ENCODE measurements around the gene RPS24. TPM values are rescaled to one million over a fixed set of nuclear protein-coding genes. Genes with fewer than 3 reads are reported as not detected.
A peak's percentile ranks its signal among the peaks of the same experiment; 100 is the strongest.
"Not testable (repeated sequence)": the region's sequence is repeated elsewhere in the genome, so short reads cannot be mapped to it uniquely, and the experiment has no call there.

Gene RPS24
- total RNA-seq, 4 donors from 2014 or later, result 1,742 to 3,992 (median 2,045) TPM

DNA sequence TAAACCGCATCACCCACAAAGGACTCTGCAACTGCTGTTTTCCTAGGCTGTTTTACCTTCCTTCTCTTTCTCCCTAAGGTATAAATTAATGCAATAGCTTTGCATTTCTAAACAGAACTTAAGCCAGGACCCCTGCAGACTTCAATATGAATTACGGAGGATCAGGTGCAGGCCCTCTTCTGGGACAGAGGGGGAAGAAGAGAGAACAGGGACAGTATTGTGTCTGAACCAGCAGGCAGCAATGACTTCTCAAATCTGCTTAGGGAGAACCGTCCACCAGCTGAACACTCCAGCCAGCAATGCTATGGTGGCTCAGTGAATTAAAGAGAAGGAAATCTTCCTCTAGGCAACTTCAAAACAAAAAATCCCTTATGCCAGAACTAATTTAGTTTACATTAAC lies 40.0 kb upstream of the RPS24 start:
- peaks cover 6 to 32% of the 10 kb centered on the region in 2 donors for H3K4me1 ChIP-seq
- no peak for DNase-seq

DNA sequence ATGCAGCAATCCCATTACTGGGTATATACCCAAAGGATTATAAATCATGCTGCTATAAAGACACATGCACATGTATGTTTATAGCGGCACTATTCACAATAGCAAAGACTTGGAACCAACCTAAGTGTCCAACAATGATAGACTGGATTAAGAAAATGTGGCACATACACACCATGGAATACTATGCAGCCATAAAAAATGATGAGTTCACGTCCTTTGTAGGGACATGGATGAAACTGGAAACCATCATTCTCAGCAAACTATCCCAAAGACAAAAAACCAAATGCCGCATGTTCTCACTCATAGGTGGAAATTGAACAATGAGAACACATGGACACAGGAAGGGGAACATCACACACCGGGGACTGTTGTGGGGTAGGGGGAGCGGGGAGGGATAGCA lies 34.9 kb upstream of the RPS24 start:
- H3K27me3 ChIP-seq; DNase-seq; H3K27ac ChIP-seq; H3K4me3 ChIP-seq (replicated peaks in 1 of 3); intact Hi-C loops (cut with DNase I); H3K9me3 ChIP-seq: not testable (repeated sequence)
- Histone ChIP-seq H3K4me1 (peaks cover 15 to 20% of the 10 kb centered on the region in 2 donors), H3K36me3 (peaks cover 24 to 39% of the 10 kb centered on the region in 2 donors)
- 98 to 99% methylated on average over 5 of the region's 5 CpGs for WGBS, 2 donors

More for the DNA sequence above, 40.0 kb upstream of the RPS24 start:
- TF ChIP-seq, protein P1, sequence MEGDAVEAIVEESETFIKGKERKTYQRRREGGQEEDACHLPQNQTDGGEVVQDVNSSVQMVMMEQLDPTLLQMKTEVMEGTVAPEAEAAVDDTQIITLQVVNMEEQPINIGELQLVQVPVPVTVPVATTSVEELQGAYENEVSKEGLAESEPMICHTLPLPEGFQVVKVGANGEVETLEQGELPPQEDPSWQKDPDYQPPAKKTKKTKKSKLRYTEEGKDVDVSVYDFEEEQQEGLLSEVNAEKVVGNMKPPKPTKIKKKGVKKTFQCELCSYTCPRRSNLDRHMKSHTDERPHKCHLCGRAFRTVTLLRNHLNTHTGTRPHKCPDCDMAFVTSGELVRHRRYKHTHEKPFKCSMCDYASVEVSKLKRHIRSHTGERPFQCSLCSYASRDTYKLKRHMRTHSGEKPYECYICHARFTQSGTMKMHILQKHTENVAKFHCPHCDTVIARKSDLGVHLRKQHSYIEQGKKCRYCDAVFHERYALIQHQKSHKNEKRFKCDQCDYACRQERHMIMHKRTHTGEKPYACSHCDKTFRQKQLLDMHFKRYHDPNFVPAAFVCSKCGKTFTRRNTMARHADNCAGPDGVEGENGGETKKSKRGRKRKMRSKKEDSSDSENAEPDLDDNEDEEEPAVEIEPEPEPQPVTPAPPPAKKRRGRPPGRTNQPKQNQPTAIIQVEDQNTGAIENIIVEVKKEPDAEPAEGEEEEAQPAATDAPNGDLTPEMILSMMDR (IDR thresholded peaks at IDR 0.05), result no peak
- no peak for TF ChIP-seq POLR2A (IDR thresholded peaks at IDR 0.05)
- intact Hi-C loops (cut with DNase I), result no loop called here
- no peaks in the 10 kb centered on the region for H3K9me3 ChIP-seq
- peaks cover 9 to 11% of the 10 kb centered on the region in 2 donors for H3K36me3 ChIP-seq
- peak overlapping the region in 1 of 3 donors; percentile 88 for H3K27ac ChIP-seq
- 96 to 100% methylated on average over 3 of the region's 3 CpGs for WGBS, 2 donors
- no peak overlapping the region for H3K4me3 ChIP-seq (replicated peaks in 1 of 3)
- H3K27me3 ChIP-seq, result no peaks in the 10 kb centered on the region

DNA sequence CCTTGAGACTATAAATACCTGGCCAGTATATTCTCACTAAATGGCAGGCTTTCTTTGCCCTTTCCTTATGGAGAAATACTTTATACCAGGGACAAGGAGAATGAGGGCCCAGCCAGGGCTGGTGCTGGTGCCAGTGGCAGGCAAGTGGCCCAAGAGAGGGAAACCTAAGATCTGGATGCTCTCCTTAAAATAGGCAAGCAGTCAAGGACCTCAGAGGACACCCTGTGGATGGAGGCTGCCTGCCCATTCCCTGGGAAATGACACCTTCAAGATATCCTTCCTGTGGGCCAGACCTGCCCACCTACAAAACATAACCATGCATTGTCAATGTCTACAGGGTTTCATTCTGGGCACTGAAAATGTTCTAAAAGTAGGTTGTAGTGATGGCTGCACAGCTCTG lies 33.5 kb upstream of the RPS24 start:
- Histone ChIP-seq H3K4me1 (peaks cover 15 to 20% of the 10 kb centered on the region in 2 donors), H3K27me3 (no peaks in the 10 kb centered on the region), H3K9me3 (no peaks in the 10 kb centered on the region), H3K27ac (peak overlapping the region in 2 of 3 donors; percentile 53 to 70), H3K36me3 (peaks cover 36 to 52% of the 10 kb centered on the region in 2 donors), H3K4me3 (replicated peaks in 1 of 3) (no peak overlapping the region)
- TF ChIP-seq, protein P1 (IDR thresholded peaks at IDR 0.05), result no peak
- DNase-seq, result no peak
- intact Hi-C loops (cut with DNase I), result loop anchor here (10.0 kb wide), 1 partner anchor 155 kb away; no protein-coding TSS in a partner anchor

DNA sequence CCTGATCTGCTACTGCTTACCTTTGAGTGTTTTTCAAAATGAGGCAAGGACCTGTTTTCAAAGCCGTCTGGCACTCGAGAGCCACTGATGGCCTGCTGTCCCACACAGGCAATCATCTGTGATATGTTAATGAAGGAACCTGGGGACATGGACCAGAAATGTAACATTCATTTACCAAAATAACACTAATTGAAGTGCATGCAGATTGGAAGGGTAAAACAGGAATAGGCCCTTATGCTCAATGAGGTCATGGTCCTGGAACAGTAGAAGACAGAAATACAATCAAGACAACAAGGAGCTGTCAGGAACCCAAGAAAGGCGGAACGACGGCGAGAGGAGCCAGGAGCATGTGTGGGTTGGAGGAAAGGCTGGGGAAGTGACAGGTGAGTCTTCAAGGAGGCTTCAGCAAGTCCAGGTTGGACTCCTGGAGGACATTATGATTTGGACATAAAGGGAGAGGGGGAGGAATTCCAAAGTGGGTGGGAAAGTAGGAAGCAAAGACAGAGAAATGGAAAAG lies 32.6 kb upstream of the RPS24 start:
- H3K4me1 ChIP-seq, result peaks cover 15 to 20% of the 10 kb centered on the region in 2 donors
- no peaks in the 10 kb centered on the region for H3K9me3 ChIP-seq
- H3K27me3 ChIP-seq, result no peaks in the 10 kb centered on the region
- TF ChIP-seq, protein P1 (IDR thresholded peaks at IDR 0.05), result no peak
- TF ChIP-seq POLR2A (IDR thresholded peaks at IDR 0.05), result no peak
- H3K27ac ChIP-seq, result peak overlapping the region; percentile 53 to 70 (median 59)
- intact Hi-C loops (cut with DNase I), result loop anchor here (10.0 kb wide), 1 partner anchor 156 kb away; no protein-coding TSS in a partner anchor
- peaks cover 39 to 58% of the 10 kb centered on the region in 2 donors for H3K36me3 ChIP-seq
- 61 to 62% methylated on average over 6 of the region's 6 CpGs for WGBS, 2 donors
- H3K4me3 ChIP-seq (replicated peaks in 1 of 3), result no peak overlapping the region
- peak; percentile 72 to 76 for DNase-seq

DNA sequence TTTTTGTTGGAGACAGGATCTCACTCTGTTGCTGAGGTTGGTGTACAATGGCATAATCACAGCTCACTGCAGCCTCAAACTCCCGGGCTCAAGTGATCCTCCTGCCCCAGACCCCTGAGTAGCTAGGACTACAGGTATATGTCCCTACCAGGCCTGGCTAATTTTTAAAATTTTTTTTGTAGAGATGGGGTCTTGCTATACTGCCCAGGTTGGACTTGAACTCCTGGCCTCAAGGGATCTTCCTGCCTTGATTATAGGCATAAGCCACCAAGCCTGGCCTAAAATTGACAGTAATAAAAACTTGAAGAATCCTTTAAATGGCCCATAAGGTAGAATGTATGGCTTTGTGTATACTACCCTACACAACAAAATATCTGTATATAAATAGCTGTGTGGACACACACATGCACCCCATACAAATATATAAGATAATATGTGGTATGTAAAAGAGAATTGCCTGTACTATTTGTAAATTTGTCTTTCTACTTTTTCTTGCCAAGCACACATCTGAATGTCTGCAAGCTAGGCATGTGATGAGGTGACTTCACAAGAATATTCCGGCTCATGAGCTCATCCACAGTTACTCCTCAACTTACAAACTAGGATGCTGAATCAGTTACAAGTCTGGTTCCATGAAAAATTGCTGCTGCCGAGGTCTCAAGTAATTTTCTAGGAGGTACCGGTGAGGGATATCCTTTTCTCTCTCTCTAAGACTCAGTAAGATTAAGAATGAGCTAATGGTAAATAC lies 30.9 kb upstream of the RPS24 start:
- DNase-seq, result no peak
- 83 to 98% methylated on average over 4 of the region's 4 CpGs for WGBS, 2 donors
- intact Hi-C loops (cut with DNase I), result loop anchor here (10.0 kb wide), 1 partner anchor 158 kb away; no protein-coding TSS in a partner anchor
- TF ChIP-seq POLR2A (IDR thresholded peaks at IDR 0.05), result no peak
- TF ChIP-seq, protein P1 (IDR thresholded peaks at IDR 0.05), result no peak
- Histone ChIP-seq H3K4me1 (peaks cover 15 to 20% of the 10 kb centered on the region in 2 donors), H3K36me3 (peaks cover 49 to 69% of the 10 kb centered on the region in 2 donors), H3K27ac (peak overlapping the region in 1 of 3 donors; percentile 53), H3K27me3 (no peaks in the 10 kb centered on the region), H3K4me3 (replicated peaks in 1 of 3) (no peak overlapping the region), H3K9me3 (no peaks in the 10 kb centered on the region)

Measured in thyroid gland (tissue), 4 donors.